H1 (cell line): ENCODE results near the gene ADAM19. TPM values are rescaled to one million over a fixed set of nuclear protein-coding genes. Genes with fewer than 3 reads are reported as not detected.

Experiments used
- CTCF ChIA-PET: fragments of 300-600 bp; sonication (Branson Sonifier 250); formaldehyde crosslinking; loops from one replicate; lab custom pipeline; 2021; ENCODE audit not compliant: partially characterized antibody; lab: Charles Lee
- POLR2A ChIA-PET: fragments of 300-600 bp; sonication (Branson Sonifier 250); formaldehyde crosslinking; loops from one replicate; lab custom pipeline; 2021; ENCODE audit warnings: inconsistent platforms; ENCODE audit not compliant: partially characterized antibody; lab: Charles Lee
- DNase-seq, 2 experiments: peaks; one replicate each; pipeline versions ENCODE4 v3.0.0 to v3.0.0-alpha.2; 2010 to 2022; ENCODE audit warnings: low spot score in 2 of 2, low read depth in 1 of 2, mixed read lengths in 1 of 2
- FAIRE-seq: peaks from 2 replicates; lab custom pipeline; 2011; peaks lifted over from hg19 to GRCh38; lab: Jason Lieb, UNC
- H2AFZ ChIP-seq: 2 replicates; pipeline ENCODE4 v1.8.1; 2012; ENCODE audit warnings: low read length, inconsistent platforms
- H2AK5ac ChIP-seq: 2 replicates; pipeline ENCODE4 v1.6.1; 2013; ENCODE audit warnings: low read depth, low read length
- H2BK120ac ChIP-seq: replicated peaks from 2 replicates; pipeline ENCODE3; 2013; ENCODE audit warnings: low read depth, low read length, inconsistent platforms
- H2BK12ac ChIP-seq: 2 replicates; pipeline ENCODE4 v1.6.1; 2013; ENCODE audit warnings: low read depth, low read length
- H2BK15ac ChIP-seq: 2 replicates; pipeline ENCODE4 v1.6.1; 2013; ENCODE audit warnings: low read length
- H2BK20ac ChIP-seq: 2 replicates; pipeline ENCODE4 v1.6.1; 2013; ENCODE audit warnings: low read length
- H2BK5ac ChIP-seq: 2 replicates; pipeline ENCODE4 v1.6.1; 2013; ENCODE audit warnings: low read depth, low read length
- H3K14ac ChIP-seq: 2 replicates; pipeline ENCODE4 v1.6.1; 2013; ENCODE audit warnings: inconsistent platforms; ENCODE audit not compliant: insufficient read length
- H3K18ac ChIP-seq: 2 replicates; pipeline ENCODE4 v1.6.1; 2013; ENCODE audit warnings: low read length; ENCODE audit errors: extremely low read depth
- H3K23ac ChIP-seq: 2 replicates; pipeline ENCODE4 v1.6.1; 2013; ENCODE audit warnings: inconsistent platforms; ENCODE audit not compliant: insufficient read length
- H3K23me2 ChIP-seq: 2 replicates; pipeline ENCODE4 v1.6.1; 2013; ENCODE audit warnings: low read depth, low read length
- H3K27ac ChIP-seq: 2 replicates; pipeline ENCODE4 v1.6.1; 2011; ENCODE audit warnings: low read depth, low read length, inconsistent platforms
- H3K27me3 ChIP-seq, 4 experiments: replicated peaks in 1 of 4; 1 replicate in 1 of 4; 2 replicates in 3 of 4; pipeline versions ENCODE4 v1.6.1 to v1.8.1; 2011 to 2013; ENCODE audit warnings: low read length in 3 of 4, mild to moderate bottlenecking in 3 of 4, inconsistent platforms in 2 of 4, mixed read lengths in 2 of 4, moderate library complexity in 1 of 4; ENCODE audit not compliant: control insufficient read depth in 3 of 4, insufficient read depth in 3 of 4; ENCODE audit errors: extremely low read depth in 1 of 4
- H3K36me3 ChIP-seq, 4 experiments: 2 replicates each; pipeline versions ENCODE4 v1.6.1 to v1.8.1; 2011 to 2013; ENCODE audit warnings: mild to moderate bottlenecking in 4 of 4, low read length in 3 of 4, moderate library complexity in 2 of 4, control low read depth in 1 of 4, inconsistent platforms in 1 of 4; ENCODE audit not compliant: insufficient read depth in 4 of 4, control insufficient read depth in 2 of 4
- H3K4ac ChIP-seq: replicated peaks from 2 replicates; pipeline ENCODE3; 2013; ENCODE audit warnings: low read length, low read depth, mixed read lengths, inconsistent platforms; ENCODE audit not compliant: insufficient read length
- H3K4me1 ChIP-seq, 4 experiments: replicated peaks in 1 of 4; 1 replicate in 1 of 4; 2 replicates in 3 of 4; pipeline versions ENCODE4 v1.6.1 to v1.8.1; 2011 to 2013; ENCODE audit warnings: low read length in 3 of 4, inconsistent platforms in 2 of 4, mixed read lengths in 1 of 4; ENCODE audit not compliant: insufficient read depth in 4 of 4, control insufficient read depth in 3 of 4
- H3K4me2 ChIP-seq, 2 experiments: 2 replicates each; pipeline versions ENCODE4 v1.6.1 to v1.8.1; 2011 to 2013; ENCODE audit warnings: low read depth in 2 of 2, low read length in 2 of 2, control low read depth in 1 of 2, inconsistent platforms in 1 of 2, mild to moderate bottlenecking in 1 of 2; ENCODE audit not compliant: insufficient read depth in 1 of 2
- H3K4me3 ChIP-seq, 4 experiments: fragments of 200-600, 300-600 bp in 1 of 4; sonication (generic), shearing (Covaris generic), sonication (Bioruptor Twin) in 1 of 4; 2 replicates each; pipeline versions ENCODE4 v1.5.1 to v1.8.1; 2011 to 2016; ENCODE audit warnings: low read length in 4 of 4, low read depth in 3 of 4, control low read depth in 2 of 4, inconsistent platforms in 2 of 4, mild to moderate bottlenecking in 2 of 4, mixed read lengths in 1 of 4, moderate library complexity in 1 of 4; ENCODE audit not compliant: insufficient read depth in 2 of 4; ENCODE audit errors: extremely low read depth in 1 of 4
- H3K56ac ChIP-seq: replicated peaks from 2 replicates; pipeline ENCODE3; 2013; ENCODE audit warnings: low read depth, mild to moderate bottlenecking, mixed read lengths, low read length, inconsistent platforms; ENCODE audit not compliant: insufficient read length
- H3K79me1 ChIP-seq: 2 replicates; pipeline ENCODE4 v1.6.1; 2013; ENCODE audit warnings: low read depth, low read length, control low read depth
- H3K79me2 ChIP-seq, 2 experiments: 2 replicates each; pipeline versions ENCODE4 v1.6.1 to v1.8.1; 2012 to 2013; ENCODE audit warnings: low read length in 2 of 2, mild to moderate bottlenecking in 2 of 2, inconsistent platforms in 1 of 2; ENCODE audit not compliant: insufficient read depth in 2 of 2, control insufficient read depth in 1 of 2
- H3K9ac ChIP-seq, 4 experiments: replicated peaks in 1 of 4; 1 replicate in 1 of 4; 2 replicates in 3 of 4; pipeline versions ENCODE4 v1.6.1 to v1.8.1; 2011 to 2013; ENCODE audit warnings: low read depth in 3 of 4, low read length in 3 of 4, control low read depth in 2 of 4, mild to moderate bottlenecking in 2 of 4, moderate library complexity in 2 of 4, inconsistent platforms in 1 of 4; ENCODE audit errors: extremely low read depth in 1 of 4
- H3K9me3 ChIP-seq, 2 experiments: 2 replicates each; pipeline versions ENCODE4 v1.6.1 to v1.8.1; 2012 to 2013; ENCODE audit warnings: mild to moderate bottlenecking in 2 of 2, moderate library complexity in 2 of 2, control low read depth in 1 of 2, inconsistent platforms in 1 of 2, low read depth in 1 of 2, low read length in 1 of 2, mixed read lengths in 1 of 2; ENCODE audit not compliant: insufficient read depth in 2 of 2
- H4K20me1 ChIP-seq, 2 experiments: replicated peaks in 1 of 2; 2 replicates each; pipeline versions ENCODE3 to v1.8.1; 2011 to 2013; ENCODE audit warnings: inconsistent platforms in 2 of 2, low read length in 2 of 2, mild to moderate bottlenecking in 1 of 2; ENCODE audit not compliant: insufficient read depth in 2 of 2, control insufficient read depth in 1 of 2
- H4K5ac ChIP-seq: 2 replicates; pipeline ENCODE4 v1.6.1; 2013; ENCODE audit warnings: low read length, low read depth, mixed read lengths, inconsistent platforms; ENCODE audit not compliant: insufficient read length
- H4K8ac ChIP-seq: 2 replicates; pipeline ENCODE4 v1.8.0; 2013; ENCODE audit warnings: mild to moderate bottlenecking, moderate library complexity, low read length, inconsistent platforms; ENCODE audit not compliant: insufficient read depth; ENCODE audit errors: extremely low read depth
- H4K91ac ChIP-seq: replicated peaks from 2 replicates; pipeline ENCODE3; 2013; ENCODE audit warnings: low read length, mixed read lengths, inconsistent platforms; ENCODE audit not compliant: insufficient read length
- EGR1 ChIP-seq: IDR thresholded peaks from 2 replicates; pipeline ENCODE4 v1.6.1; 2011; ENCODE audit warnings: low read depth, low read length, borderline replicate concordance
- EP300 ChIP-seq, 2 experiments: IDR thresholded peaks; 1 replicate in 1 of 2; 2 replicates in 1 of 2; pipeline ENCODE4 v1.6.1; 2011 to 2012; ENCODE audit warnings: low read depth in 2 of 2, low read length in 2 of 2, mild to moderate bottlenecking in 2 of 2, borderline replicate concordance in 1 of 2, inconsistent platforms in 1 of 2, moderate library complexity in 1 of 2
- FOSL1 ChIP-seq: IDR thresholded peaks from 2 replicates; pipeline ENCODE4 v1.6.1; 2011; ENCODE audit warnings: mild to moderate bottlenecking, low read depth, low read length, moderate library complexity; ENCODE audit not compliant: insufficient read depth
- HDAC2 ChIP-seq, 2 experiments: fragments of 300-600 bp in 1 of 2; sonication (generic) in 1 of 2; IDR thresholded peaks; 2 replicates each; pipeline ENCODE4 v1.6.1; 2011 to 2012; ENCODE audit warnings: low read depth in 2 of 2, low read length in 2 of 2, mild to moderate bottlenecking in 2 of 2, moderate library complexity in 2 of 2, borderline replicate concordance in 1 of 2, inconsistent platforms in 1 of 2
- HDAC6 ChIP-seq: IDR thresholded peaks from one replicate; pipeline ENCODE4 v1.7.1; 2012; ENCODE audit warnings: low read depth, mild to moderate bottlenecking, inconsistent platforms, low read length, moderate library complexity
- NANOG ChIP-seq: IDR thresholded peaks from 2 replicates; pipeline ENCODE4 v1.6.1; 2011; ENCODE audit warnings: low read length, low read depth, mild to moderate bottlenecking, inconsistent platforms; ENCODE audit not compliant: insufficient read depth, poor library complexity, severe bottlenecking
- NRF1 ChIP-seq: IDR thresholded peaks from 2 replicates; pipeline ENCODE4 v1.6.1; 2011; ENCODE audit warnings: mild to moderate bottlenecking, low read depth, low read length, improper control_type of control experiment
- SP1 ChIP-seq: IDR thresholded peaks from 2 replicates; pipeline ENCODE4 v1.6.1; 2011; ENCODE audit warnings: low read depth, low read length
- SP2 ChIP-seq: IDR thresholded peaks from 2 replicates; pipeline ENCODE4 v1.6.1; 2012; ENCODE audit warnings: mild to moderate bottlenecking, low read length, inconsistent platforms
- SRF ChIP-seq: IDR thresholded peaks from 2 replicates; pipeline ENCODE4 v1.6.1; 2011; ENCODE audit warnings: mild to moderate bottlenecking, low read depth, low read length, moderate library complexity
- WGBS, 2 experiments: shearing (Covaris generic) in 1 of 2; methylation state at CpG; one replicate each; pipeline versions ENCODE4 v1.1.6 to v1.1.7; 2013 to 2015; ENCODE audit warnings: low lambda C conversion rate in 2 of 2, mixed read lengths in 2 of 2, inconsistent platforms in 1 of 2, low coverage in 1 of 2, missing lambda C conversion rate in 1 of 2; ENCODE audit not compliant: insufficient replicate concordance in 2 of 2, insufficient coverage in 1 of 2, insufficient read length in 1 of 2; ENCODE audit errors: extremely low coverage in 1 of 2, missing lambda C conversion rate in 1 of 2; 5-methylcytosine and 5-hydroxymethylcytosine counted together
- polyA plus RNA-seq, 7 experiments: library from polyadenylated mRNA; depleted of rRNA in 3 of 7; stranded (reverse) in 5 of 7; unstranded in 2 of 7; fragments of >200 nt in 5 of 7; fragments of 200-250 nt in 2 of 7; gene quantifications; 1 replicate in 5 of 7; 2 replicates in 1 of 7; 4 replicates in 1 of 7; pipeline versions ENCODE4 v1.2.1 to v1.2.3, GENCODE V29; 2011 to 2013; ENCODE audit warnings: missing spikeins in 2 of 7, mixed read lengths in 2 of 7
- total RNA-seq: library from RNA; stranded (reverse); fragmentation: NEBNext Ultra II Directional; extraction: Animal tissue kit (Norgen Biotek cat#: 25700); gene quantifications from 2 replicates; pipeline ENCODE4 v1.2.1, GENCODE V29; 2021

ADAM19 gene
- total and polyA plus RNA-seq, 2 of the 8 experiments (the other 6 are each of a cell fraction or from before 2014, with no cell fraction given), result 6.5 to 22.7 TPM

DNA sequence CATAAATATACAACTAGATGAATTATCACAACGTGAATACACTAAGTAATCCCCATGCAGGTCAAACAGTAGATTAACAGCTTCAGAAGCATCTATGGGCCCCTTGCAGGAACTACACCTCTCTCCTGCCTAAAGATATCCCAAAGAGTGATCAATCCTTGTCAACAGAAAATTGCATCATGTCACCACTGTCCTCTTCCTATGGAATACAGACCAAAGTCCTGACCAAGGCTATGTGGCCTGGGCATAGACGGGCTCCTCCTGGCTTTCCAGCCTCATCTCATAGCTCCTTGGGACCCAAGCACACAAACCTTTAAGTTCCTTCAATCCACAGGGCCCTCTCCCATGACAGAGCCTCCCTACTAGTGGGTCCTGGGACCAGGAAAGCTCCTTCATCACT, 90.2 kb downstream of the ADAM19 start:
- no peaks in the 10 kb centered on the region for H3K23me2 ChIP-seq
- no peak for DNase-seq
- H2BK20ac ChIP-seq, result no peak overlapping the region
- H2BK120ac ChIP-seq, result no peak overlapping the region
- TF ChIP-seq HDAC2 (IDR thresholded peaks at IDR 0.05; ENCODE audit: borderline replicate concordance in 1 of 2, low read depth in 2 of 2, low read length in 2 of 2) (no peak), SRF (no peak), SP2 (no peak), NRF1 (no peak), SP1 (no peak), EP300 (IDR thresholded peaks at IDR 0.05; ENCODE audit: borderline replicate concordance in 1 of 2, low read depth in 2 of 2, low read length in 2 of 2) (no peak), NANOG (no peak), EGR1 (no peak), HDAC6 (no peak), FOSL1 (no peak)
- TF ChIP-seq, all 59 proteins: peak for 0
- H4K5ac ChIP-seq, result no peak overlapping the region
- H2AK5ac ChIP-seq, result no peak overlapping the region
- H3K9ac ChIP-seq, result no peak overlapping the region
- no peak overlapping the region for H3K23ac ChIP-seq
- ChIA-PET POLR2A (no interaction called here), CTCF (interaction anchor here (0.9 to 3.6 kb wide), 8 partner anchors 12 to 258 kb away, joined by 3 to 57 read pairs (median 4); no protein-coding TSS in a partner anchor)
- H2BK15ac ChIP-seq, result no peak overlapping the region
- no peak overlapping the region for H2AFZ ChIP-seq
- H3K79me1 ChIP-seq, result no peaks in the 10 kb centered on the region
- no peak for FAIRE-seq
- no peaks in the 10 kb centered on the region for H3K79me2 ChIP-seq
- no peak overlapping the region for H2BK5ac ChIP-seq
- no peaks in the 10 kb centered on the region for H3K27me3 ChIP-seq
- H3K56ac ChIP-seq, result no peak overlapping the region
- H3K27ac ChIP-seq, result no peak overlapping the region
- no peaks in the 10 kb centered on the region for H3K4me1 ChIP-seq
- H3K4ac ChIP-seq, result no peak overlapping the region
- no peak overlapping the region for H3K4me3 ChIP-seq
- H3K14ac ChIP-seq, result no peak overlapping the region
- no peak overlapping the region for H4K8ac ChIP-seq
- H3K18ac ChIP-seq, result no peak overlapping the region
- H3K36me3 ChIP-seq, result peaks cover 0 to 4% (median 0%) of the 10 kb centered on the region in 4 experiments; a peak in 2 of 8 replicates
- peaks cover 0 to 2% of the 10 kb centered on the region in 2 experiments for H4K20me1 ChIP-seq
- H3K4me2 ChIP-seq, result no peak overlapping the region
- WGBS, 2 experiments, result 87% methylated on average over 2 of the region's 2 CpGs; no CpG with 5 or more reads in 1 of the 2 experiments
- no peak overlapping the region for H2BK12ac ChIP-seq
- no peaks in the 10 kb centered on the region for H3K9me3 ChIP-seq
- no peak overlapping the region for H4K91ac ChIP-seq
